C4-2B (cell line): ENCODE data around the gene ITPR1.

Experiments used
- ZFX ChIP-seq: fragments of 450-650 bp; IDR thresholded peaks from 2 replicates; pipeline ENCODE4 v1.6.1; 2017
- TF ChIP-seq, protein P1 (sequence below): fragments of 450-650 bp; conservative IDR thresholded peaks from 2 replicates; pipeline ENCODE4 v1.5.1; 2017; ENCODE audit warnings: mild to moderate bottlenecking

DNA sequence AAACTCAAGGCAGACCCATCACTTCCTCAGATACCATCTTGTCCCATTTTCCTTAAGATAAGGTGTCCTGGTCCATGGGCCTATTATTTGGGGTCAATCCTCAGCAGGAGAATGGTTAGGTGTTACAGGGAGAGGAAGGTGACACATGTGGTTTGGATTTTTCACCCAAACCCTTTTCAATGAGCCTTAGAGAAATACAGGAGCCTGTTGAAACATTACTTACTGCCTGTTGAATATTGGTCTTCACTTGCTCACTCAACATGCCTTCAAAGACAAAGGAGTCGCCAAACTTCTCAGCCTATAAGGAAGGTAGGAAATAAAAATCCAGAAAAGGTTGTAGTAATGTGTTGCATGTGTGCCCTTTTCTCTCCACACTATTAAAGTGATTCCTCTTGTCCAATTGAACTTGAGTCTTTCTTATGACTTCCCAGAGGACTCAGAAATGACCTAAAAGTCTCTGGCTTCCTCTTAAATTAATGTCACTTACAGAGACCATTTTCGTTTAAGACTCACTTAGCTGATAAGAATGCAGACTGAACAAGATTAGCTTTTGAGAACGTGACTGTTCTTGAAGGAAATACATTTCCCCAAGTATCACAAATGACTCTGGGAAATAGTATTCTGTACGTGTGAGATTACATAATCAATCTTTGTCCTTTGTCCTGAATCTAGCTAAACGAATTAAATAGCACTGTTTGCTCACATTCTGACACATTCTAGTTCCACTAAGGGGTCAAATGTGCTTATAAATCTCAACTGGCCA, 43.9 kb upstream of the ITPR1 start:
- TF ChIP-seq, protein P1, sequence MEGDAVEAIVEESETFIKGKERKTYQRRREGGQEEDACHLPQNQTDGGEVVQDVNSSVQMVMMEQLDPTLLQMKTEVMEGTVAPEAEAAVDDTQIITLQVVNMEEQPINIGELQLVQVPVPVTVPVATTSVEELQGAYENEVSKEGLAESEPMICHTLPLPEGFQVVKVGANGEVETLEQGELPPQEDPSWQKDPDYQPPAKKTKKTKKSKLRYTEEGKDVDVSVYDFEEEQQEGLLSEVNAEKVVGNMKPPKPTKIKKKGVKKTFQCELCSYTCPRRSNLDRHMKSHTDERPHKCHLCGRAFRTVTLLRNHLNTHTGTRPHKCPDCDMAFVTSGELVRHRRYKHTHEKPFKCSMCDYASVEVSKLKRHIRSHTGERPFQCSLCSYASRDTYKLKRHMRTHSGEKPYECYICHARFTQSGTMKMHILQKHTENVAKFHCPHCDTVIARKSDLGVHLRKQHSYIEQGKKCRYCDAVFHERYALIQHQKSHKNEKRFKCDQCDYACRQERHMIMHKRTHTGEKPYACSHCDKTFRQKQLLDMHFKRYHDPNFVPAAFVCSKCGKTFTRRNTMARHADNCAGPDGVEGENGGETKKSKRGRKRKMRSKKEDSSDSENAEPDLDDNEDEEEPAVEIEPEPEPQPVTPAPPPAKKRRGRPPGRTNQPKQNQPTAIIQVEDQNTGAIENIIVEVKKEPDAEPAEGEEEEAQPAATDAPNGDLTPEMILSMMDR = no peak
- no peak for TF ChIP-seq ZFX
